ENCODE results near the gene HPDL.

GRCh38 chr1:45327644-45328515 lies 1.2 kb downstream of the HPDL start:
- TF ChIP-seq, protein P1, sequence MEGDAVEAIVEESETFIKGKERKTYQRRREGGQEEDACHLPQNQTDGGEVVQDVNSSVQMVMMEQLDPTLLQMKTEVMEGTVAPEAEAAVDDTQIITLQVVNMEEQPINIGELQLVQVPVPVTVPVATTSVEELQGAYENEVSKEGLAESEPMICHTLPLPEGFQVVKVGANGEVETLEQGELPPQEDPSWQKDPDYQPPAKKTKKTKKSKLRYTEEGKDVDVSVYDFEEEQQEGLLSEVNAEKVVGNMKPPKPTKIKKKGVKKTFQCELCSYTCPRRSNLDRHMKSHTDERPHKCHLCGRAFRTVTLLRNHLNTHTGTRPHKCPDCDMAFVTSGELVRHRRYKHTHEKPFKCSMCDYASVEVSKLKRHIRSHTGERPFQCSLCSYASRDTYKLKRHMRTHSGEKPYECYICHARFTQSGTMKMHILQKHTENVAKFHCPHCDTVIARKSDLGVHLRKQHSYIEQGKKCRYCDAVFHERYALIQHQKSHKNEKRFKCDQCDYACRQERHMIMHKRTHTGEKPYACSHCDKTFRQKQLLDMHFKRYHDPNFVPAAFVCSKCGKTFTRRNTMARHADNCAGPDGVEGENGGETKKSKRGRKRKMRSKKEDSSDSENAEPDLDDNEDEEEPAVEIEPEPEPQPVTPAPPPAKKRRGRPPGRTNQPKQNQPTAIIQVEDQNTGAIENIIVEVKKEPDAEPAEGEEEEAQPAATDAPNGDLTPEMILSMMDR (IDR thresholded peaks at IDR 0.05), result no peak
- TF ChIP-seq POLR2A (IDR thresholded peaks at IDR 0.05), result no peak
